HG02642 (cell line): ENCODE measurements around the gene CNR2.
"Not testable (repeated sequence)": the region's sequence is repeated elsewhere in the genome, so short reads cannot be mapped to it uniquely, and the experiment has no call there.

ENCODE experiments used
- ATAC-seq: cut with Tn5 transposase; IDR thresholded peaks from one replicate; pipeline ENCODE4 v1.9.1; 2021; ENCODE audit warnings: mild to moderate bottlenecking; ENCODE audit not compliant: unreplicated experiment, poor library complexity

The CNR2 gene

DNA sequence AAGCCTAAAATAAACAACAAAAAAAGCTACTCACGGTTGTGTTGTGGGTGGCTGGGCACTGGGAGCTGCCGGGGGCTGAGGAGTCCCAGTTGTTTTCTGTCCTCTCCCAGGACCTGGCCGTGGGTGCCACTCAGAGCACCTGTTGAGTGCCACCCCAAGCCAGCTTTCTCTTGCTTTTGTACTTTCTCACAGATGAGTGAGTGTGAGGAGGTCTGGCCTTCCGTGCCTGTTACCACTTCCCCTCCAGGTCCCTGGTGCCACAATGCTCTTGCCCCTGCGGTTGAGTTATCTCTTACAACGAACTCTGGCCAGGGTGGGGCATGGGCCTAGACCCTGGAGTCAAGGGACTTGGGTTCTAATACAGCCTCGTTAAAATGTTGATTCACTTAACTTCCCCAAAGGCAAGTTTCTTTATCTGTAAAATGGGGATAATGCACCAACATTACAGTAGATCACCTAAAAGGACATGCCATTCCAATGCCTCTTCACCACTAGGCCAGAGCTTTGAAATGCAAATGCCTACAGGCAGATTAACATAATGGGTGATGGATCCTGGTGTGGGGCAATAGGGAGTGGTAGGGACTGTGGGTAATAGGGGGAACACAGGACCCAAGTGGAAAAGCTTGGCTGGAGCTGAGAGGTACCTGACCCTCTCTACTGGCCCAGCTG is at the start of gene CNR2:
TSS of gene CNR2 (minus strand) at position 151 of the 669 bp plus-strand sequence. CDS start 37,745 bp downstream, outside the sequence.
- ATAC-seq: no peak

GRCh38 chr1:23960291-23961020 is 47.3 kb upstream of the CNR2 start:
- ATAC-seq: no peak

GRCh38 chr1:23959461-23960290 is 46.5 kb upstream of the CNR2 start, which contains the start of gene PNRC2:
PNRC2 (plus strand) TSS chr1:23959828; CDS start chr1:23961458, 1,630 bp downstream.
- peak; percentile 85 for ATAC-seq

DNA sequence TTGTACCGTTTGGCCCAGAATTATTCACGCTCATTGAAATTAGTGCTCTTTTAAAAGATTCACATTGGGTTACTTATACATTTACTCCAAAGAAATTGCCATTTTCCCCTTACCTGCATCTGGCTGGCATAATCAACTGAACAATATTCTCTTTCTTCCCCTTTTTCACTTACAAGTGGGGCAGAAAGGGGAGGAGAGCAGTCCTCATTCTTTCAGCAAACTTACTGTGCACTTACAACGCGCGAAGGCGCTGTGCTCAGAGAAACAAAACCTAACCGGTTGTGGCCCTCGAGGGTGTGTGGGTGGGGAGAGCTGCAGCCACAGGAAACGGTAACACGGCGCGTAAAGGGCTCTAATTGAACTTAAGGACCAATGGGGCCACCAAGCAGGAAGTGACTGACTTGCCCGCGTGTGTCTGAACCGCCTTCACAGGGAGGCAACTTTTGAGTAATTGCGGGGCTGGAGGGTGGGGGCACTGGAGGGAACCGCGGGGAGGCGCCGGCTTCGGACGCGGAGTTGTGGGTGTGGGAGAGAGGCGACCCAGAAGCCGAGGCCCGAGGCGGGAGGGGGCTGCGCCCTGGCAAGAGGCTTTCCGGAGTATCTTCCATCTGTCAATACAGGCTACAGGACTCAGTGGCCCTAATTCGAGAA is 45.8 kb upstream of the CNR2 start:
- peak; percentile 62 for ATAC-seq

GRCh38 chr1:23958040-23958809 is 45.1 kb upstream of the CNR2 start:
- not testable (repeated sequence) for ATAC-seq

GRCh38 chr1:23957096-23957495 is 43.9 kb upstream of the CNR2 start:
- no peak for ATAC-seq

- ATAC-seq: no peak
These were observed 39.9 kb upstream of the CNR2 start for GRCh38 chr1:23953020-23953419.

GRCh38 chr1:23947366-23947765 is 34.2 kb upstream of the CNR2 start:
- ATAC-seq: no peak

- ATAC-seq: no peak
These were observed 23.5 kb upstream of the CNR2 start for GRCh38 chr1:23936481-23937176.

DNA sequence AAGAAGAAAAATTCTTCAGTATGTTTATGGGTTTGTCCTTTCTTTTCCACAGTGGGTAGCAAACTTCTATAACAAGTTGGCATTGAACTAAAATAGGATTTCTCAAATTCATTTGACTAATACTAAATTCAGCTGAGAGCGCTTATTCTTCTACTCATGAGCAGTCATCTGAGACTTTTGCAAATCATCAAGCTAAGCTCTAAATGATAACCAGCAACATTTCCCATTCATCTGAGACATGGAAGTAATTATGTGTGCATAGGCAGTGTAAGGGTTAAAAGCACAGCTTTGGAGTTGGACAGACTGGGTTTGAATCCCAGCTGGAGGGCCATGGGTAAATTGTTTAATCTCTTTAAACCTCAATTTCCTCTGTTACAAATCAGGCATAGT is 18.3 kb upstream of the CNR2 start:
- ATAC-seq: no peak

GRCh38 chr1:23930861-23931490 is 17.8 kb upstream of the CNR2 start:
- ATAC-seq: no peak

DNA sequence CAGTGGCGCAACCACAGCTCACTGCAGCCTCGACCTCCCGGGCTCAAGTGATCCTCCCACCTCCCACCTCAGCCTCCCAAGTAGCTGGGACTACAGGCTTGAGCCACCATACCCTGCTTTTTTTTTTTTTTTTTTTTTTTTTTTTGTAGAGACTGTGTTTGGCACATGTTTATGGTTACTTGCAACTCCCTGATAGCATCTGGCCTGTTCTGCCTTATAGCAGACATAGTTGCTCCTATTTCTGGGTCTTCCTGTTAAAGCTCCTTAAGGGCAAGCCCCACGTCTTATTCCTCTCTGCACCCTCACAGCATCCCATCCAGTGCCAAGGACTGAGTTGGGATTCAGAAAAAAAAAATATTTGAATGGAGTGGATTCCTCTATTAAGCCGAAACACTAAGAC is 17.1 kb upstream of the CNR2 start:
- ATAC-seq: no peak

GRCh38 chr1:23928789-23929188 is 15.6 kb upstream of the CNR2 start:
- no peak for ATAC-seq

GRCh38 chr1:23927097-23927496 is 13.9 kb upstream of the CNR2 start:
- no peak for ATAC-seq

GRCh38 chr1:23925279-23925678 is 12.1 kb upstream of the CNR2 start:
- ATAC-seq: no peak

GRCh38 chr1:23924601-23925000 is 11.4 kb upstream of the CNR2 start:
- ATAC-seq: no peak

- ATAC-seq: no peak
These were observed 10.7 kb upstream of the CNR2 start for GRCh38 chr1:23923592-23924499.
